ENCODE results near the gene THUMPD3.

Gene THUMPD3

GRCh38 chr3:9362731-9363530 lies at the start of gene THUMPD3:
TSS of gene THUMPD3 (plus strand) at chr3:9363054. CDS start at chr3:9365069, 2,015 bp downstream.
- Histone ChIP-seq H3K4me3 (ENCODE audit: low read length) (peak within 1 kb of the TSS; percentile 73; the same call in 1 of the 2 replicates), H3K9me3 (ENCODE audit: control insufficient read depth, insufficient read depth, low read length) (no peaks in the 10 kb centered on the region), H3K27ac (ENCODE audit: low read length) (no peak within 1 kb of the TSS), H3K27me3 (ENCODE audit: control insufficient read depth, insufficient read depth, low read length) (no peaks in the 10 kb centered on the region), H3K36me3 (ENCODE audit: control insufficient read depth, insufficient read depth, low read length) (peaks cover 3% of the 10 kb centered on the region; the same call in 1 of the 2 replicates), H3K4me1 (ENCODE audit: control insufficient read depth, insufficient read depth, low read length) (no peaks in the 10 kb centered on the region)
- WGBS (ENCODE audit: insufficient coverage, insufficient read length): no CpG with 5 or more reads among the region's 46 CpGs
- peak; percentile 67 for DNase-seq (ENCODE audit: low read depth, low spot score)

GRCh38 chr3:9314796-9315195 lies 48.1 kb upstream of the THUMPD3 start:
- no peak for DNase-seq (ENCODE audit: low read depth, low spot score)
- no peaks in the 10 kb centered on the region for H3K36me3 ChIP-seq (ENCODE audit: control insufficient read depth, insufficient read depth, low read length)
- WGBS (ENCODE audit: insufficient coverage, insufficient read length): no CpG with 5 or more reads among the region's 2 CpGs
- H3K27ac ChIP-seq (ENCODE audit: low read length): no peak overlapping the region
- H3K9me3 ChIP-seq (ENCODE audit: control insufficient read depth, insufficient read depth, low read length): no peaks in the 10 kb centered on the region
- H3K4me3 ChIP-seq (ENCODE audit: low read length): no peak overlapping the region
- no peaks in the 10 kb centered on the region for H3K27me3 ChIP-seq (ENCODE audit: control insufficient read depth, insufficient read depth, low read length)
- peaks cover 2% of the 10 kb centered on the region; the same call in 1 of the 2 replicates for H3K4me1 ChIP-seq (ENCODE audit: control insufficient read depth, insufficient read depth, low read length)

GRCh38 chr3:9316881-9317361 lies 45.9 kb upstream of the THUMPD3 start:
- H3K9me3 ChIP-seq (ENCODE audit: control insufficient read depth, insufficient read depth, low read length): no peaks in the 10 kb centered on the region
- H3K36me3 ChIP-seq (ENCODE audit: control insufficient read depth, insufficient read depth, low read length): no peaks in the 10 kb centered on the region
- H3K4me1 ChIP-seq (ENCODE audit: control insufficient read depth, insufficient read depth, low read length): peaks cover 2% of the 10 kb centered on the region; the same call in 1 of the 2 replicates
- no peak overlapping the region for H3K27ac ChIP-seq (ENCODE audit: low read length)
- no peak overlapping the region for H3K4me3 ChIP-seq (ENCODE audit: low read length)
- DNase-seq (ENCODE audit: low read depth, low spot score): peak; percentile 7
- WGBS (ENCODE audit: insufficient coverage, insufficient read length): no CpG with 5 or more reads among the region's 13 CpGs
- H3K27me3 ChIP-seq (ENCODE audit: control insufficient read depth, insufficient read depth, low read length): no peaks in the 10 kb centered on the region

- DNase-seq (ENCODE audit: low read depth, low spot score): no peak
- Histone ChIP-seq H3K4me3 (ENCODE audit: low read length) (no peak overlapping the region), H3K27me3 (ENCODE audit: control insufficient read depth, insufficient read depth, low read length) (no peaks in the 10 kb centered on the region), H3K36me3 (ENCODE audit: control insufficient read depth, insufficient read depth, low read length) (no peaks in the 10 kb centered on the region), H3K4me1 (ENCODE audit: control insufficient read depth, insufficient read depth, low read length) (no peaks in the 10 kb centered on the region), H3K9me3 (ENCODE audit: control insufficient read depth, insufficient read depth, low read length) (peaks cover 1% of the 10 kb centered on the region; the same call in 1 of the 2 replicates), H3K27ac (ENCODE audit: low read length) (no peak overlapping the region)
- WGBS (ENCODE audit: insufficient coverage, insufficient read length): no CpG with 5 or more reads among the region's 2 CpGs
Observed at GRCh38 chr3:9322780-9323179, 40.1 kb upstream of the THUMPD3 start.

GRCh38 chr3:9324944-9325343 lies 37.9 kb upstream of the THUMPD3 start:
- H3K4me1 ChIP-seq (ENCODE audit: control insufficient read depth, insufficient read depth, low read length): no peaks in the 10 kb centered on the region
- H3K9me3 ChIP-seq (ENCODE audit: control insufficient read depth, insufficient read depth, low read length): peaks cover 1% of the 10 kb centered on the region; the same call in 1 of the 2 replicates
- H3K36me3 ChIP-seq (ENCODE audit: control insufficient read depth, insufficient read depth, low read length): no peaks in the 10 kb centered on the region
- no peak for DNase-seq (ENCODE audit: low read depth, low spot score)
- no peak overlapping the region for H3K27ac ChIP-seq (ENCODE audit: low read length)
- no peak overlapping the region for H3K4me3 ChIP-seq (ENCODE audit: low read length)
- no peaks in the 10 kb centered on the region for H3K27me3 ChIP-seq (ENCODE audit: control insufficient read depth, insufficient read depth, low read length)
- no CpG with 5 or more reads among the region's 4 CpGs for WGBS (ENCODE audit: insufficient coverage, insufficient read length)

- DNase-seq (ENCODE audit: low read depth, low spot score): no peak
- Histone ChIP-seq H3K9me3 (ENCODE audit: control insufficient read depth, insufficient read depth, low read length) (peaks cover 1% of the 10 kb centered on the region; the same call in 1 of the 2 replicates), H3K36me3 (ENCODE audit: control insufficient read depth, insufficient read depth, low read length) (no peaks in the 10 kb centered on the region), H3K27me3 (ENCODE audit: control insufficient read depth, insufficient read depth, low read length) (no peaks in the 10 kb centered on the region), H3K4me3 (ENCODE audit: low read length) (no peak overlapping the region), H3K4me1 (ENCODE audit: control insufficient read depth, insufficient read depth, low read length) (no peaks in the 10 kb centered on the region), H3K27ac (ENCODE audit: low read length) (no peak overlapping the region)
- WGBS (ENCODE audit: insufficient coverage, insufficient read length): no CpG with 5 or more reads among the region's 1 CpG
Observed at GRCh38 chr3:9327578-9327977, 35.3 kb upstream of the THUMPD3 start.

GRCh38 chr3:9330166-9330703 lies 32.6 kb upstream of the THUMPD3 start:
- WGBS (ENCODE audit: insufficient coverage, insufficient read length): no CpG with 5 or more reads among the region's 7 CpGs

GRCh38 chr3:9331171-9331570 lies 31.7 kb upstream of the THUMPD3 start:
- Histone ChIP-seq H3K4me1 (ENCODE audit: control insufficient read depth, insufficient read depth, low read length) (no peaks in the 10 kb centered on the region), H3K9me3 (ENCODE audit: control insufficient read depth, insufficient read depth, low read length) (peaks cover 1% of the 10 kb centered on the region; the same call in 1 of the 2 replicates), H3K4me3 (ENCODE audit: low read length) (no peak overlapping the region), H3K36me3 (ENCODE audit: control insufficient read depth, insufficient read depth, low read length) (no peaks in the 10 kb centered on the region), H3K27ac (ENCODE audit: low read length) (no peak overlapping the region), H3K27me3 (ENCODE audit: control insufficient read depth, insufficient read depth, low read length) (no peaks in the 10 kb centered on the region)
- no peak for DNase-seq (ENCODE audit: low read depth, low spot score)
- WGBS (ENCODE audit: insufficient coverage, insufficient read length): no CpG with 5 or more reads among the region's 2 CpGs

More at GRCh38 chr3:9330166-9330703, 32.6 kb upstream of the THUMPD3 start:
- DNase-seq (ENCODE audit: low read depth, low spot score): no peak
- Histone ChIP-seq H3K4me1 (ENCODE audit: control insufficient read depth, insufficient read depth, low read length) (no peaks in the 10 kb centered on the region), H3K9me3 (ENCODE audit: control insufficient read depth, insufficient read depth, low read length) (peaks cover 1% of the 10 kb centered on the region; the same call in 1 of the 2 replicates), H3K27ac (ENCODE audit: low read length) (no peak overlapping the region), H3K4me3 (ENCODE audit: low read length) (no peak overlapping the region), H3K36me3 (ENCODE audit: control insufficient read depth, insufficient read depth, low read length) (no peaks in the 10 kb centered on the region), H3K27me3 (ENCODE audit: control insufficient read depth, insufficient read depth, low read length) (no peaks in the 10 kb centered on the region)

- Histone ChIP-seq H3K36me3 (ENCODE audit: control insufficient read depth, insufficient read depth, low read length) (no peaks in the 10 kb centered on the region), H3K27me3 (ENCODE audit: control insufficient read depth, insufficient read depth, low read length) (no peaks in the 10 kb centered on the region), H3K4me1 (ENCODE audit: control insufficient read depth, insufficient read depth, low read length) (no peaks in the 10 kb centered on the region), H3K9me3 (ENCODE audit: control insufficient read depth, insufficient read depth, low read length) (peaks cover 1% of the 10 kb centered on the region; the same call in 1 of the 2 replicates), H3K27ac (ENCODE audit: low read length) (no peak overlapping the region), H3K4me3 (ENCODE audit: low read length) (no peak overlapping the region)
- no CpG with 5 or more reads among the region's 6 CpGs for WGBS (ENCODE audit: insufficient coverage, insufficient read length)
- DNase-seq (ENCODE audit: low read depth, low spot score): no peak
Observed at GRCh38 chr3:9332250-9333030, 30.4 kb upstream of the THUMPD3 start.
